AG09309 (cell line): Measurements from ENCODE around the gene USP17L19.
"Not testable (repeated sequence)": the region's sequence is repeated elsewhere in the genome, so short reads cannot be mapped to it uniquely, and the experiment has no call there.

ENCODE experiments used
- DNase-seq: peaks from one replicate; pipeline ENCODE4 v3.0.0-alpha.2; 2010; ENCODE audit warnings: low read depth
- H3K4me3 ChIP-seq: 2 replicates; pipeline ENCODE4 v1.5.1; 2011; ENCODE audit warnings: mild to moderate bottlenecking, low read depth, low read length, moderate library complexity; ENCODE audit not compliant: control insufficient read depth

The USP17L19 gene, protein sequence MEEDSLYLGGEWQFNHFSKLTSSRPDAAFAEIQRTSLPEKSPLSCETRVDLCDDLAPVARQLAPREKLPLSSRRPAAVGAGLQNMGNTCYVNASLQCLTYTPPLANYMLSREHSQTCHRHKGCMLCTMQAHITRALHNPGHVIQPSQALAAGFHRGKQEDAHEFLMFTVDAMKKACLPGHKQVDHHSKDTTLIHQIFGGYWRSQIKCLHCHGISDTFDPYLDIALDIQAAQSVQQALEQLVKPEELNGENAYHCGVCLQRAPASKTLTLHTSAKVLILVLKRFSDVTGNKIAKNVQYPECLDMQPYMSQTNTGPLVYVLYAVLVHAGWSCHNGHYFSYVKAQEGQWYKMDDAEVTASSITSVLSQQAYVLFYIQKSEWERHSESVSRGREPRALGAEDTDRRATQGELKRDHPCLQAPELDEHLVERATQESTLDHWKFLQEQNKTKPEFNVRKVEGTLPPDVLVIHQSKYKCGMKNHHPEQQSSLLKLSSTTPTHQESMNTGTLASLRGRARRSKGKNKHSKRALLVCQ

DNA sequence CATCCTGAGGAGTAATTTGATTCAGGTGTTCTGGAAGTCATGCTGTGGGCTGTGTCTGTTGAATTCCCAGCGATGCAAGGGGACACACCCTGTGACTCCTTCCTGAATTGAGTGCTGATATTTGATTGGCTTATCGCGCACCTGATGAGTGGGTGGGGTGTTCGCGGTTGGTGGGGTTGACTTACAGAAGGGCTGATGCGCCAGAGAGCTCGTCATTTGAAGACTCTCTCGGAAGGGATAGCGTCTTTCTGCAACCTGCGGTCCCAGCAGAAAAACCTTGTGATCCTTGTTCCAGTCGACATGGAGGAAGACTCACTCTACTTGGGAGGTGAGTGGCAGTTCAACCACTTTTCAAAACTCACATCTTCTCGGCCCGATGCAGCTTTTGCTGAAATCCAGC is at the start of gene USP17L19:
TSS of gene USP17L19 (plus strand) at position 301 of the 400 bp plus-strand sequence. CDS start at position 301, 0 bp downstream.
- not testable (repeated sequence) for DNase-seq, H3K4me3 ChIP-seq

DNA sequence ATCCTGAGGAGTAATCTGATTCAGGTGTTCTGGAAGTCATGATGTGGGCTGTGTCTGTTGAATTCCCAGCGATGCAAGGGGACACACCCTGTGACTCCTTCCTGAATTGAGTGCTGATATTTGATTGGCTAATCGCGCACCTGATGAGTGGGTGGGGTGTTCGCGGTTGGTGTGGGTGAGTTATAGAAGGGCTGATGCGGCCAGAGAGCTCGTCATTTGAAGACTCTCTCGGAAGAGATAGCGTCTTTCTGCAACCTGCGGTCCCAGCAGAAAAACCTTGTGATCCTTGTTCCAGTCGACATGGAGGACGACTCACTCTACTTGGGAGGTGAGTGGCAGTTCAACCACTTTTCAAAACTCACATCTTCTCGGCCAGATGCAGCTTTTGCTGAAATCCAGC is 42.8 kb upstream of the USP17L19 start, which contains the start of gene USP17L10:
TSS of gene USP17L10 (plus strand) at position 301 of the 400 bp plus-strand sequence. CDS start at position 301, 0 bp downstream.
- H3K4me3 ChIP-seq, DNase-seq: not testable (repeated sequence)

DNA sequence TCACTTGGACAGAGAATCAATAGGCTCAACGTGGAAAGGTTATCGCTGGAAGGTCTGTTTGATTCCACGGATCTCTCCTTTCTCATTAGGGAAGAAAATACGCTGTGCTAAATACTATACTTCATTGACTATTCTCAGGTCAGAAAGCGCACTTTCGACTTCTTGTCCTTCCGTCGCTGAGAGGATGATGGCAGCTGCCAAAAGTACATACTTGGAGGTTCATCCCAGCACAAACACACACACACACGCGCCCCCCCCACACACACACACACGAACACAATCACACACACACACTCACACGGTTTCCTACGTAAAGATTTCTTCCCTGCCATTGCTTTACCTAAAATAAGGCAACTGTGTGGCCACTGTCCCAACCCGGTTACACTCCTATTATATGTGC is 38.5 kb upstream of the USP17L19 start:
- not testable (repeated sequence) for H3K4me3 ChIP-seq, DNase-seq

DNA sequence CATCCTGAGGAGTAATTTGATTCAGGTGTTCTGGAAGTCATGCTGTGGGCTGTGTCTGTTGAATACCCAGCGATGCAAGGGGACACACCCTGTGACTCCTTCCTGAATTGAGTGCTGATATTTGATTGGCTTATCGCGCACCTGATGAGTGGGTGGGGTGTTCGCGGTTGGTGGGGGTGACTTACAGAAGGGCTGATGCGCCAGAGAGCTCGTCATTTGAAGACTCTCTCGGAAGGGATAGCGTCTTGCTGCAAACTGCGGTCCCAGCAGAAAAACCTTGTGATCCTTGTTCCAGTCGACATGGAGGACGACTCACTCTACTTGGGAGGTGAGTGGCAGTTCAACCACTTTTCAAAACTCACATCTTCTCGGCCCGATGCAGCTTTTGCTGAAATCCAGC is 38.1 kb upstream of the USP17L19 start, which contains the start of gene USP17L11:
TSS of gene USP17L11 (plus strand) at position 301 of the 400 bp plus-strand sequence. CDS start at position 301, 0 bp downstream.
- DNase-seq, H3K4me3 ChIP-seq: not testable (repeated sequence)

DNA sequence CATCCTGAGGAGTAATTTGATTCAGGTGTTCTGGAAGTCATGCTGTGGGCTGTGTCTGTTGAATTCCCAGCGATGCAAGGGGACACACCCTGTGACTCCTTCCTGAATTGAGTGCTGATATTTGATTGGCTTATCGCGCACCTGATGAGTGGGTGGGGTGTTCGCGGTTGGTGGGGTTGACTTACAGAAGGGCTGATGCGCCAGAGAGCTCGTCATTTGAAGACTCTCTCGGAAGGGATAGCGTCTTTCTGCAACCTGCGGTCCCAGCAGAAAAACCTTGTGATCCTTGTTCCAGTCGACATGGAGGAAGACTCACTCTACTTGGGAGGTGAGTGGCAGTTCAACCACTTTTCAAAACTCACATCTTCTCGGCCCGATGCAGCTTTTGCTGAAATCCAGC is 33.3 kb upstream of the USP17L19 start, which contains the start of gene USP17L12:
TSS of gene USP17L12 (plus strand) at position 301 of the 400 bp plus-strand sequence. CDS start at position 301, 0 bp downstream.
- not testable (repeated sequence) for DNase-seq, H3K4me3 ChIP-seq

DNA sequence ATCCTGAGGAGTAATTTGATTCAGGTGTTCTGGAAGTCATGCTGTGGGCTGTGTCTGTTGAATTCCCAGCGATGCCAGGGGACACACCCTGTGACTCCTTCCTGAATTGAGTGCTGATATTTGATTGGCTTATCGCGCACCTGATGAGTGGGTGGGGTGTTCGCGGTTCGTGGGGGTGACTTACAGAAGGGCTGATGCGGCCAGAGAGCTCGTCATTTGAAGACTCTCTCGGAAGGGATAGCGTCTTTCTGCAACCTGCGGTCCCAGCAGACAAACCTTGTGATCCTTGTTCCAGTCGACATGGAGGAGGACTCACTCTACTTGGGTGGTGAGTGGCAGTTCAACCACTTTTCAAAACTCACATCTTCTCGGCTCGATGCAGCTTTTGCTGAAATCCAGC is 28.6 kb upstream of the USP17L19 start, which contains the start of gene USP17L13:
TSS of gene USP17L13 (plus strand) at position 301 of the 400 bp plus-strand sequence. CDS start at position 301, 0 bp downstream.
- DNase-seq = not testable (repeated sequence)

DNA sequence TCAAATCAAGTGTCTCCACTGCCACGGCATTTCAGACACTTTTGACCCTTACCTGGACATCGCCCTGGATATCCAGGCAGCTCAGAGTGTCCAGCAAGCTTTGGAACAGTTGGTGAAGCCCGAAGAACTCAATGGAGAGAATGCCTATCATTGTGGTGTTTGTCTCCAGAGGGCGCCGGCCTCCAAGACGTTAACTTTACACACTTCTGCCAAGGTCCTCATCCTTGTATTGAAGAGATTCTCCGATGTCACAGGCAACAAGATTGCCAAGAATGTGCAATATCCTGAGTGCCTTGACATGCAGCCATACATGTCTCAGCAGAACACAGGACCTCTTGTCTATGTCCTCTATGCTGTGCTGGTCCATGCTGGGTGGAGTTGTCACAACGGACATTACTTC is 22.9 kb upstream of the USP17L19 start:
- DNase-seq, H3K4me3 ChIP-seq: not testable (repeated sequence)

More for the DNA sequence above, 28.6 kb upstream of the USP17L19 start, which contains the start of gene USP17L13:
- not testable (repeated sequence) for H3K4me3 ChIP-seq

DNA sequence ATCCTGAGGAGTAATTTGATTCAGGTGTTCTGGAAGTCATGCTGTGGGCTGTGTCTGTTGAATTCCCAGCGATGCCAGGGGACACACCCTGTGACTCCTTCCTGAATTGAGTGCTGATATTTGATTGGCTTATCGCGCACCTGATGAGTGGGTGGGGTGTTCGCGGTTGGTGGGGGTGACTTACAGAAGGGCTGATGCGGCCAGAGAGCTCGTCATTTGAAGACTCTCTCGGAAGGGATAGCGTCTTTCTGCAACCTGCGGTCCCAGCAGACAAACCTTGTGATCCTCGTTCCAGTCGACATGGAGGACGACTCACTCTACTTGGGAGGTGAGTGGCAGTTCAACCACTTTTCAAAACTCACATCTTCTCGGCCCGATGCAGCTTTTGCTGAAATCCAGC is 19.1 kb upstream of the USP17L19 start, which contains the start of gene USP17L15:
TSS of gene USP17L15 (plus strand) at position 301 of the 400 bp plus-strand sequence. CDS start at position 301, 0 bp downstream.
- not testable (repeated sequence) for H3K4me3 ChIP-seq, DNase-seq

DNA sequence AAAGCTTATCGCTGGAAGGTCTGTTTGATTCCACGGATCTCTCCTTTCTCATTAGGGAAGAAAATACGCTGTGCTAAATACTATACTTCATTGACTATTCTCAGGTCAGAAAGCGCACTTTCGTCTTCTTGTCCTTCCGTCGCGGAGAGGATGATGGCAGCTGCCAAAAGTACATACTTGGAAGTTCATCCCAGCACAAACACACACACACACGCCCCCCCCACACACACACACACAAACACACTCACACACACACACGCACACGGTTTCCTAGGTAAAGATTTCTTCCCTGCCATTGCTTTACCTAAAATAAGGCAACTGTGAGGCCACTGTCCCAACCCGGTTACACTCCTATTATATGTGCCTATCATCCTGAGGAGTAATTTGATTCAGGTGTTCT is 14.7 kb upstream of the USP17L19 start:
- DNase-seq, H3K4me3 ChIP-seq: not testable (repeated sequence)

DNA sequence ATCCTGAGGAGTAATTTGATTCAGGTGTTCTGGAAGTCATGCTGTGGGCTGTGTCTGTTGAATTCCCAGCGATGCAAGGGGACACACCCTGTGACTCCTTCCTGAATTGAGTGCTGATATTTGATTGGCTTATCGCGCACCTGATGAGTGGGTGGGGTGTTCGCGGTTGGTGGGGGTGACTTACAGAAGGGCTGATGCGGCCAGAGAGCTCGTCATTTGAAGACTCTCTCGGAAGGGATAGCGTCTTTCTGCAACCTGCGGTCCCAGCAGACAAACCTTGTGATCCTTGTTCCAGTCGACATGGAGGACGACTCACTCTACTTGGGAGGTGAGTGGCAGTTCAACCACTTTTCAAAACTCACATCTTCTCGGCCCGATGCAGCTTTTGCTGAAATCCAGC is 9.6 kb upstream of the USP17L19 start, which contains the start of gene USP17L17:
TSS of gene USP17L17 (plus strand) at position 301 of the 400 bp plus-strand sequence. CDS start at position 301, 0 bp downstream.
- not testable (repeated sequence) for DNase-seq

DNA sequence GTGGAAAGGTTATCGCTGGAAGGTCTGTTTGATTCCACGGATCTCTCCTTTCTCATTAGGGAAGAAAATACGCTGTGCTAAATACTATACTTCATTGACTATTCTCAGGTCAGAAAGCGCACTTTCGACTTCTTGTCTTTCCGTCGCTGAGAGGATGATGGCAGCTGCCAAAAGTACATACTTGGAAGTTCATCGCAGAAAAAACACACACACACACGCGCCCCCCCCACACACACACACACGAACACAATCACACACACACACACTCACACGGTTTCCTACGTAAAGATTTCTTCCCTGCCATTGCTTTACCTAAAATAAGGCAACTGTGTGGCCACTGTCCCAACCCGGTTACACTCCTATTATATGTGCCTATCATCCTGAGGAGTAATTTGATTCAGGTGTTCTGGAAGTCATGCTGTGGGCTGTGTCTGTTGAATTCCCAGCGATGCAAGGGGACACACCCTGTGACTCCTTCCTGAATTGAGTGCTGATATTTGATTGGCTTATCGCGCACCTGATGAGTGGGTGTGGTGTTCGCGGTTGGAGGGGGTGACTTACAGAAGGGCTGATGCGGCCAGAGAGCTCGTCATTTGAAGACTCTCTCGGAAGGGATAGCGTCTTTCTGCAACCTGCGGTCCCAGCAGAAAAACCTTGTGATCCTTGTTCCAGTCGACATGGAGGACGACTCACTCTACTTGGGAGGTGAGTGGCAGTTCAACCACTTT is 5.1 kb upstream of the USP17L19 start, which contains the start of gene USP17L18:
TSS of gene USP17L18 (plus strand) at position 678 of the 728 bp plus-strand sequence. CDS start at position 678, 0 bp downstream.
- not testable (repeated sequence) for DNase-seq, H3K4me3 ChIP-seq

More for the DNA sequence above, 9.6 kb upstream of the USP17L19 start, which contains the start of gene USP17L17:
- H3K4me3 ChIP-seq = not testable (repeated sequence)

DNA sequence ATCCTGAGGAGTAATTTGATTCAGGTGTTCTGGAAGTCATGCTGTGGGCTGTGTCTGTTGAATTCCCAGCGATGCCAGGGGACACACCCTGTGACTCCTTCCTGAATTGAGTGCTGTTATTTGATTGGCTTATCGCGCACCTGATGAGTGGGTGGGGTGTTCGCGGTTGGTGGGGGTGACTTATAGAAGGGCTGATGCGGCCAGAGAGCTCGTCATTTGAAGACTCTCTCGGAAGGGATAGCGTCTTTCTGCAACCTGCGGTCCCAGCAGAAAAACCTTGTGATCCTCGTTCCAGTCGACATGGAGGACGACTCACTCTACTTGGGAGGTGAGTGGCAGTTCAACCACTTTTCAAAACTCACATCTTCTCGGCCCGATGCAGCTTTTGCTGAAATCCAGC is 4.6 kb downstream of the USP17L19 start, which contains the start of gene USP17L20:
TSS of gene USP17L20 (plus strand) at position 301 of the 400 bp plus-strand sequence. CDS start at position 301, 0 bp downstream.
- H3K4me3 ChIP-seq, DNase-seq: not testable (repeated sequence)

DNA sequence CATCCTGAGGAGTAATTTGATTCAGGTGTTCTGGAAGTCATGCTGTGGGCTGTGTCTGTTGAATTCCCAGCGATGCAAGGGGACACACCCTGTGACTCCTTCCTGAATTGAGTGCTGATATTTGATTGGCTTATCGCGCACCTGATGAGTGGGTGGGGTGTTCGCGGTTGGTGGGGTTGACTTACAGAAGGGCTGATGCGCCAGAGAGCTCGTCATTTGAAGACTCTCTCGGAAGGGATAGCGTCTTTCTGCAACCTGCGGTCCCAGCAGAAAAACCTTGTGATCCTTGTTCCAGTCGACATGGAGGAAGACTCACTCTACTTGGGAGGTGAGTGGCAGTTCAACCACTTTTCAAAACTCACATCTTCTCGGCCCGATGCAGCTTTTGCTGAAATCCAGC is 9.4 kb downstream of the USP17L19 start, which contains the start of gene USP17L21:
TSS of gene USP17L21 (plus strand) at position 301 of the 400 bp plus-strand sequence. CDS start at position 301, 0 bp downstream.
- DNase-seq, H3K4me3 ChIP-seq: not testable (repeated sequence)

DNA sequence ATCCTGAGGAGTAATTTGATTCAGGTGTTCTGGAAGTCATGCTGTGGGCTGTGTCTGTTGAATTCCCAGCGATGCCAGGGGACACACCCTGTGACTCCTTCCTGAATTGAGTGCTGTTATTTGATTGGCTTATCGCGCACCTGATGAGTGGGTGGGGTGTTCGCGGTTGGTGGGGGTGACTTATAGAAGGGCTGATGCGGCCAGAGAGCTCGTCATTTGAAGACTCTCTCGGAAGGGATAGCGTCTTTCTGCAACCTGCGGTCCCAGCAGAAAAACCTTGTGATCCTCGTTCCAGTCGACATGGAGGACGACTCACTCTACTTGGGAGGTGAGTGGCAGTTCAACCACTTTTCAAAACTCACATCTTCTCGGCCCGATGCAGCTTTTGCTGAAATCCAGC is 14.1 kb downstream of the USP17L19 start, which contains the start of gene USP17L22:
TSS of gene USP17L22 (plus strand) at position 301 of the 400 bp plus-strand sequence. CDS start at position 301, 0 bp downstream.
- not testable (repeated sequence) for H3K4me3 ChIP-seq, DNase-seq

DNA sequence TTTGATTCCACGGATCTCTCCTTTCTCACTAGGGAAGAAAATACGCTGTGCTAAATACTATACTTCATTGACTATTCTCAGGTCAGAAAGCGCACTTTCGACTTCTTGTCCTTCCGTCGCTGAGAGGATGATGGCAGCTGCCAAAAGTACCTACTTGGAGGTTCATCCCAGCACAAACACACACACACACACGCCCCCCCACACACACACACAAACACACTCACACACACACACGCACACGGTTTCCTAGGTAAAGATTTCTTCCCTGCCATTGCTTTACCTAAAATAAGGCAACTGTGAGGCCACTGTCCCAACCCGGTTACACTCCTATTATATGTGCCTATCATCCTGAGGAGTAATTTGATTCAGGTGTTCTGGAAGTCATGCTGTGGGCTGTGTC is 18.5 kb downstream of the USP17L19 start:
- DNase-seq, H3K4me3 ChIP-seq: not testable (repeated sequence)
